ENCODE results near the gene TLE4. TPM values are rescaled to one million over a fixed set of nuclear protein-coding genes. Genes with fewer than 3 reads are reported as not detected.

TLE4 gene
- polyA plus RNA-seq, 2 of the 4 experiments (the other 2 are of a cell fraction): 14.3 to 23.1 TPM

- no peak for TF ChIP-seq POLR2AphosphoS2 (conservative IDR thresholded peaks at IDR 0.05; ENCODE audit: low read length)
- no peak for TF ChIP-seq CHD2 (IDR thresholded peaks at IDR 0.05; ENCODE audit: low read length, partially characterized antibody)
- TF ChIP-seq, protein P1, sequence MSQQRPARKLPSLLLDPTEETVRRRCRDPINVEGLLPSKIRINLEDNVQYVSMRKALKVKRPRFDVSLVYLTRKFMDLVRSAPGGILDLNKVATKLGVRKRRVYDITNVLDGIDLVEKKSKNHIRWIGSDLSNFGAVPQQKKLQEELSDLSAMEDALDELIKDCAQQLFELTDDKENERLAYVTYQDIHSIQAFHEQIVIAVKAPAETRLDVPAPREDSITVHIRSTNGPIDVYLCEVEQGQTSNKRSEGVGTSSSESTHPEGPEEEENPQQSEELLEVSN (IDR thresholded peaks at IDR 0.05; ENCODE audit: borderline replicate concordance, low read depth): no peak
- no peak for TF ChIP-seq PHF8 (IDR thresholded peaks at IDR 0.05; ENCODE audit: borderline replicate concordance, low read depth)
- no peak for TF ChIP-seq RNF2 (IDR thresholded peaks at IDR 0.05; ENCODE audit: borderline replicate concordance, low read depth)
- no peak for TF ChIP-seq NR3C1 (IDR thresholded peaks at IDR 0.05)
- no peak for TF ChIP-seq ATOH8 (CRISPR knock-in tag; IDR thresholded peaks at IDR 0.05; ENCODE audit: low read depth)
- TF ChIP-seq JUN (IDR thresholded peaks at IDR 0.05): no peak
- no peak for TF ChIP-seq NPAS2 (CRISPR knock-in tag; IDR thresholded peaks at IDR 0.05; ENCODE audit: borderline replicate concordance)
- TF ChIP-seq HOXB5 (CRISPR knock-in tag; IDR thresholded peaks at IDR 0.05): no peak
- no peak for TF ChIP-seq ZNF302 (CRISPR knock-in tag; IDR thresholded peaks at IDR 0.05)
- no peak for TF ChIP-seq SREBF2 (IDR thresholded peaks at IDR 0.05)
- TF ChIP-seq RFX5 (IDR thresholded peaks at IDR 0.05): no peak
- TF ChIP-seq, protein P2, sequence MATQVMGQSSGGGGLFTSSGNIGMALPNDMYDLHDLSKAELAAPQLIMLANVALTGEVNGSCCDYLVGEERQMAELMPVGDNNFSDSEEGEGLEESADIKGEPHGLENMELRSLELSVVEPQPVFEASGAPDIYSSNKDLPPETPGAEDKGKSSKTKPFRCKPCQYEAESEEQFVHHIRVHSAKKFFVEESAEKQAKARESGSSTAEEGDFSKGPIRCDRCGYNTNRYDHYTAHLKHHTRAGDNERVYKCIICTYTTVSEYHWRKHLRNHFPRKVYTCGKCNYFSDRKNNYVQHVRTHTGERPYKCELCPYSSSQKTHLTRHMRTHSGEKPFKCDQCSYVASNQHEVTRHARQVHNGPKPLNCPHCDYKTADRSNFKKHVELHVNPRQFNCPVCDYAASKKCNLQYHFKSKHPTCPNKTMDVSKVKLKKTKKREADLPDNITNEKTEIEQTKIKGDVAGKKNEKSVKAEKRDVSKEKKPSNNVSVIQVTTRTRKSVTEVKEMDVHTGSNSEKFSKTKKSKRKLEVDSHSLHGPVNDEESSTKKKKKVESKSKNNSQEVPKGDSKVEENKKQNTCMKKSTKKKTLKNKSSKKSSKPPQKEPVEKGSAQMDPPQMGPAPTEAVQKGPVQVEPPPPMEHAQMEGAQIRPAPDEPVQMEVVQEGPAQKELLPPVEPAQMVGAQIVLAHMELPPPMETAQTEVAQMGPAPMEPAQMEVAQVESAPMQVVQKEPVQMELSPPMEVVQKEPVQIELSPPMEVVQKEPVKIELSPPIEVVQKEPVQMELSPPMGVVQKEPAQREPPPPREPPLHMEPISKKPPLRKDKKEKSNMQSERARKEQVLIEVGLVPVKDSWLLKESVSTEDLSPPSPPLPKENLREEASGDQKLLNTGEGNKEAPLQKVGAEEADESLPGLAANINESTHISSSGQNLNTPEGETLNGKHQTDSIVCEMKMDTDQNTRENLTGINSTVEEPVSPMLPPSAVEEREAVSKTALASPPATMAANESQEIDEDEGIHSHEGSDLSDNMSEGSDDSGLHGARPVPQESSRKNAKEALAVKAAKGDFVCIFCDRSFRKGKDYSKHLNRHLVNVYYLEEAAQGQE (IDR thresholded peaks at IDR 0.05): no peak
- TF ChIP-seq POLR2A (IDR thresholded peaks at IDR 0.05; ENCODE audit: low read length): no peak
- Histone ChIP-seq H3K4me1 (no peaks in the 10 kb centered on the region), H3K4me2 (no peak overlapping the region), H3K9me3 (no peaks in the 10 kb centered on the region), H3K27ac (no peak overlapping the region), H3K4me3 (no peak overlapping the region)
- no peak for FAIRE-seq
- no peak for ATAC-seq
- CTCF ChIA-PET: interaction anchor here (1.4 kb wide), 1 partner anchor 15 kb away, joined by 3 read pairs; no protein-coding TSS in a partner anchor
- WGBS (ENCODE audit: missing lambda C conversion rate): 93% methylated on average over 5 of the region's 5 CpGs
- POLR2A ChIA-PET: interaction anchor here (0.5 kb wide), 1 partner anchor 31 kb away, joined by 4 read pairs; no protein-coding TSS in a partner anchor
- DNase-seq (ENCODE audit: low read depth in 1 of 2, low spot score in 1 of 2): no peak
Measured at GRCh38 chr9:79693750-79694149, 122.0 kb downstream of the TLE4 start.

DNA sequence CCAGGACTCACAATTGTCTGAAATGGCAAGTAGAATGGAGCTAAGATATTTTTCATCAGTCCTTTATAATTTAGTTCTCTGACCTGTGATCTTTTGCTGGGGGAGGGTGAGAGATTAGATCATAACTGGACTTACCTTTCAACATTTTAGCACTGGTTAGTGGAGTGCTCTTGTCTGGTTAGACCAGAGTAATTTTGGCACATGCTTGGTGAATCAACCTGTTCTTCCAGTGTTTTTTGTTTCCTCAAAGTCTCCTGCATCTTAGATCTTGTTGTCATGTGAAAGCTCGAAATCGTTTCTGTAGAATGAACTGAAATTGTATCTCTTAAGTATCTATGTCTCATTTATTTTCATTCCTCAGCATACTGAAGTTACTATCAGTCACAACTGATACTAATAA, 122.4 kb downstream of the TLE4 start:
- H3K9me3 ChIP-seq: no peaks in the 10 kb centered on the region
- ATAC-seq (no peak), FAIRE-seq (no peak), DNase-seq (ENCODE audit: low read depth in 1 of 2, low spot score in 1 of 2) (no peak)
- H3K27ac ChIP-seq: no peak overlapping the region
- 74% methylated on average over 2 of the region's 2 CpGs for WGBS (ENCODE audit: missing lambda C conversion rate)
- POLR2A ChIA-PET: no interaction called here
- no peaks in the 10 kb centered on the region for H3K4me1 ChIP-seq
- CTCF ChIA-PET: interaction anchor here (1.4 kb wide), 1 partner anchor 14 kb away, joined by 3 read pairs; no protein-coding TSS in a partner anchor
- TF ChIP-seq MAX (IDR thresholded peaks at IDR 0.05): no peak
- no peak overlapping the region for H3K4me3 ChIP-seq
- H3K4me2 ChIP-seq: no peak overlapping the region

DNA sequence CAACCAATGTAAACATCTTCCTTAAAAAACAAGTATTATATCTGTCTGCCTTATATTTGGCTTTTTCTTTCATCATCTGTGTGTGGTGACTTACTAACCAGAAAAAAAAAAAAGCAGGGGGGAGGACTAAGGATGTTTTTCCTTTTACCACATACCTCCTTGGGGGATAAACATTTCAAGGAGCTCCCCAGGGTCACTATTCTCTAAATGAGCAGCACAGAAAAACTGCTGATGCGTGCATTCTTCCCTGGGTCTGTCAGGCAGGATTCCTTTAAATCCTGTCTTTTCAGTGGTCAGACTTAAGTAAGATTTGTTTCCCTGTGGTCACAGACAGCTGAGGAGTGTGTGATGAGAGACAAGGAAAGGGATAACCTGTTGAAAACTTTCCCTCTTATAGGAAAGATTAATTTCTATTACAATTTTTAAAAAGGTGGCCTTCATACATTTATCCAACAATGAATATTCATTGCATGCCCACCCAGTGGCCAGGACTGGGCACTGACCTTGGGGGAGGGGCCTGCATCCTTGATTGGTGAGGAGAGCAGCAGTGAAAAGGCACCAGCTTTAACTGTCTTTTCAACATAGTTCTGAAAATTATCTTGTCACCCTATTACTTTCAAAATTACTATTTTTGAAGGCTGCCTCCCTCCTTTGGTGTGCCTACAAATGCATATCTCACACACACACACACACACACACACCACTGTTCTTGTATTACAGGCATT, 123.1 kb downstream of the TLE4 start:
- ChIA-PET POLR2A (no interaction called here), CTCF (interaction anchor here (0.6 kb wide), 1 partner anchor 798 kb away, joined by 3 read pairs; no protein-coding TSS in a partner anchor)
- H3K4me1 ChIP-seq: no peaks in the 10 kb centered on the region
- no peaks in the 10 kb centered on the region for H3K9me3 ChIP-seq
- peak; percentile 90 for TF ChIP-seq MAFK (IDR thresholded peaks at IDR 0.05; ENCODE audit: partially characterized antibody)
- TF ChIP-seq ZFP36 (IDR thresholded peaks at IDR 0.05; ENCODE audit: borderline replicate concordance, partially characterized antibody): no peak
- TF ChIP-seq PHF8 (IDR thresholded peaks at IDR 0.05; ENCODE audit: borderline replicate concordance, low read depth): no peak
- TF ChIP-seq NPAS2 (CRISPR knock-in tag; IDR thresholded peaks at IDR 0.05; ENCODE audit: borderline replicate concordance): no peak
- no peak for DNase-seq (ENCODE audit: low read depth in 1 of 2, low spot score in 1 of 2)
- no peak overlapping the region for H3K27ac ChIP-seq
- ATAC-seq: no peak
- WGBS (ENCODE audit: missing lambda C conversion rate): 81% methylated on average over 1 of the region's 1 CpG
- no peak overlapping the region for H3K4me3 ChIP-seq
- no peak overlapping the region for H3K4me2 ChIP-seq
- no peak for FAIRE-seq

Data from A549 (cell line).